CD4-positive, alpha-beta T cell treated with Interferon gamma for 1 hour (primary cell): Measurements from ENCODE around the gene NOL3.

Experiments used
- DNase-seq: peaks from one replicate; pipeline ENCODE4 v3.0.0-alpha.2; 2020

NOL3 gene

DNA sequence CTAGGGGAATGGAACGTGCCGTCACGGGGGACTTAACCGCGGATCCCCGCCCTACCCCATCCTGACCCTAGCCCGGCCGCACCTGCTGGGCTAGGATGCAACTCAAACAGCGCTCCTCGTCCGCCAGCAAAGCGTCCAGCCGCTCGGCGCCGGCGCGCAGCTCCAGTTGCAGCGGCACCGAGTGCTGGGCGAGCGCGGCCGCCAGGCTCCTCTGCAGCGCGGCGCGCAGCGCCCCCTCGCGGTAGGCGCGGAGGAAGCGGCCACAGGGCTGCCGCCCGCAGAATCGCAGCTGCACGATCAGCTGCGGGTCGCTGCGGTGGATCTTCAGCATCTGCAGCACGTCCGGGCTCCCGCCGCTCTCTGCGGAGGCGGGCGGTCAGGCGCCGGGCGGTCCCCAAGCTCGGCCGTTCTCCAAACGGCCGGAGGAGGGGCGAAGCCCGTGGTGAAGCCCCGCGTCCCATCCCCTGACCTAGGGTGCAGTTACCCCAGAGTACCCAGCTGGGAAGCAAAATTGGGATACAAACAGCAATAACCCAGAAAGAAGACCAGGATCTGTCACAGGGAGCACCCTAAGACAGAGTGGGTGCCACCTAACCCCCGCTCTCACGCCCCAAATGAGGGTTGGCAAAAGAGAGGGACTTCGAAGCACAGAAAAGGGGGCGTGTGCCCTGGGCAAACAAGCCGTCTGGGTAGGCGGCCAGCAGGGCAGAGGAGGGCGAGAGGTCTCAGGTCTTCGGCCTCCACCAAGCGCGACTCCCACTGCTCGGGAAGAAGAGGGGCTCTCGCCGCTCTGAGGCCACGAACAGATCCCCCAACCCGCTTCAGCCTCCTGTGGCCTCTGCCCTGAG lies 14.8 kb upstream of the NOL3 start:
- DNase-seq = peak; percentile 72

DNA sequence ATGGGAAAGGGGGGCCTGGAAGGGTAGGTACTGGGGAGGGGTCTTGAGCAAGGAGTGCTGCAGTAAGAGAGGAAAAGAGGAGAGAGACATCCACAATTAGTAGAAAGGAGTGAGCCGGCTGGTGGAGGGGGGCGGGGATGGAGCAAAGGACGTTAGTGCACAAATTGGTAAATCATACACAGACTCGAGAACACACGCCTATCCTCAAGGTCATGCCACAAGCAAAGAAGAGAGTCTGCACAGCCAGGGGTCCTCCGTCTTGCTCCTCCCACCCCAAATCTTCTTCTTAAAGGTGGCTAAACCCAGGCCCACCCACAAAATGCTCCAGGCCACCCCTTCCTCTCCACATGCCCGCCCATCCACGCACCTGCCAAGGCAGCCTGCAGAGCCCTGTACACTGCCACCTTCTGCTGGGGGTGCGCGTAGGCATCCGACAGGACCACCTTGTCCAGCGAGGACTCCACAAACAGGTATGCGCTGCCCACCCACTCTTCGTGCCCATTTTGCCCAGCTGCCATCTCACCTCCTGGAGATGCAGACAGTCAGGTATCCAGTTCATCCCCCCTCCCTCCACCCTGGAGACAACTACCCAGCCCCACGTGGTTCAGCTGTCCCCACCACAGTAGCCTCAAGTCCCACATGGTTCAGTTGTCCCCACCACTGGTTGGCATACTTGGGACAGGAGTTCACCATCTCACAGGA lies 14.0 kb upstream of the NOL3 start:
- DNase-seq = no peak

DNA sequence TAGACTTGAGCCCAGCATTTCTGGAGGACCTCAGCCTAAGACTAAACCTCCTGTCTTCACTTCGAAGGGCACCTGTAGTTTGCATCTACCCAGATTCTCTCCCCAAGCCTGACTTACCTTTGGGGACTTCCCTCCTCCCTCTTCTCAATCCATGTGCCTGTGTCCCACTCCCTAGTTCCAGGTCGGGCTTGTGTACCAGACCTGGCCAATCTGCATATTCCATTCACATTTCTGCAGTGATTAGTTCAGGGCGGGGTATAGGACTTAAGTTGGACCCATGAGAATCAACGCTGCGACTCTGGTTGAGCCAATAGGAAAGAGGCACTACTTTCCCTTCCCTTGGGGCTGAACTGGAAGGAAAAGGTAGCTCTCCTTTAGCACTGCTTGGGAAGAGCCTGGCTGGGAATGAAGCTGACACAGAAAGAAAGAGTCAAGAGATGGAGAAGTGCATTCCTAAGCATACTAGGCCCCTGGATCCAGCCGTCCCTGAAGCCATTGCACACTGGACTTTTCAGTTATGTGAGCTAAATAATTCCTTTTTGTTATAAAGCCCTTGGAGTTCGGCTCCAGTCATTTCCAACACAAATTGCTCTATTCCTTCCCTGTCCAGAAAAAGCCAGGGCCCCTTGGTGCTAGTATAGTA lies 13.1 kb upstream of the NOL3 start:
- no peak for DNase-seq

DNA sequence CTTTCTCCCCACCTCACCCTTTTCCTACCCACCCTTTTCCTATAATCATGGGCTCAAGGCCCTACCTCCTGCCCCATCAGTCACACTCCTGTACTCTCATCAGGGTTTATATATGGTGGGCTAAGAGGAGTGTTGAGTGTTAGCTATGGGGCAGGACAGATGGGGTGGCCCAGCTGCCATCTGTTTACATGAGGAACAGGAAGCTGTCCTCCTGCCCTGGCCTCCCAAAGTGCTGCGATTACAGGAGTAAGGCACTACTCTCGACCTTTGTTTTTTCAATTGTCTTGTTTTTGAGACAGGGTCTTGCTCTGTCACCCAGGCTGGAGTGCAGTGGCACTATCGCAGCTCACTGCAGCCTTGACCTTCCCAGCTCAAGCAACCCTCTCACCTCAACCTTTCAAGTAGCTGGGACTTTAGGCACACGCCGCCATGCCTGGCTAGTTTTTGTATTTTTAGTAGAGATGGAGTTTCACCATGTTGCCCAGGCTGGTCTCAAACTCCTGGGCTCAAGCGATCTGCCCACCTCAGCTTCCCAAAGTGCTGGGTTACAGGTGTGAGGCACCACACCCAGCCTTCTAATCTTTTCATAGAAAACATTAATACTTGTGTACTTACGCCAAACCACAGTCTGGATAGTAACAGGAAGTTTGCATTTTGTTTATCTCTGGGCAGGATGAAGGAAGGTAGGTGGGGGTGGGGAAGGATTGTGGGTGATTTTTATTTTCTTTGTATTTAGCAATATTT lies 12.3 kb upstream of the NOL3 start:
- DNase-seq = peak; percentile 25

DNA sequence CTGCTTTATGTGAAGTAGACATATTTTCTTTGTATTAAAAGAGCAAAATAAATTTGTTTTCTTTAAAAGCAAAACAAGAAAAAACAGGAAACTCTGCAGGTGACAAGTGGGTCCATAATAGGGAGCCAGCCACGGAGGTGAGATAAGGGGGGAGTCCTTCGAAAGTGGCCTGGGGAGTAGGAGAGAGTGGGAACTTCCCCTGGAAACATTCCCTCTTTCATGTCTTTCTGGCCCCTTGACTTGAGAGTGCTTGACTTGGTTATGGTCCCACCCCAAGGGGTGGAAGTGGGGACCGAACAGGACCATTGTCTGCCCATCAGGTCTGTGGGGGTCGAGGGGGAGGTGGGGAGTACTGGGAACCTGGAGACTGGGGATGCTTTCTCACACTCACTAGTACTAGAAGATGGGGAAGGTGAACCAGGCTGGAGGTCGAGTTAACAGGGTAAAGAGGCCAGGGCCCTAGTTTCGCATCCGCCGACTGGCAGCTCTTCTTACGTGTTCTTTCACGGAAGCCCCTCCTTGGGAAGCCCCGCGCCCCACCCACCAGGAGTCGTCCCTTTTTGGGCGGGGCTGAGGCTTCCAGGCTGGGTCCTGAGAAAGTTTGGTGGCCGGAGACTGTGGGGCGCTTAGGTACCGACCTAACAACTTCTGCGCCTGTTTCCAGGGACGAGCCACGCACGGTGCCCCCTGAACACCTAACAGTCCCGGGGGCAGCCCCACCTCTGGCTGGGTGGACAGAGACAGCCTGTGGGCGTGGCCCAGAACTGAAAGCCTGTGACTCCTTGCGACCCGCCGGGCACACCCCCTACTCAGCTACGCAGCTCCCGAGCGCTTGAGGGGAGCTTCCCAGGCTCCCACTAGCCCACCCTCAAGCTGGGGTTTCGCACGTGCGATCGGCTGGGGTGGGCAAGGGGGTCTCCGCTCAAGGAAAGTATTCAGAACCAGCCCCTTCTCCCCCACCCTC lies 11.4 kb upstream of the NOL3 start:
- DNase-seq = peak; percentile 85

DNA sequence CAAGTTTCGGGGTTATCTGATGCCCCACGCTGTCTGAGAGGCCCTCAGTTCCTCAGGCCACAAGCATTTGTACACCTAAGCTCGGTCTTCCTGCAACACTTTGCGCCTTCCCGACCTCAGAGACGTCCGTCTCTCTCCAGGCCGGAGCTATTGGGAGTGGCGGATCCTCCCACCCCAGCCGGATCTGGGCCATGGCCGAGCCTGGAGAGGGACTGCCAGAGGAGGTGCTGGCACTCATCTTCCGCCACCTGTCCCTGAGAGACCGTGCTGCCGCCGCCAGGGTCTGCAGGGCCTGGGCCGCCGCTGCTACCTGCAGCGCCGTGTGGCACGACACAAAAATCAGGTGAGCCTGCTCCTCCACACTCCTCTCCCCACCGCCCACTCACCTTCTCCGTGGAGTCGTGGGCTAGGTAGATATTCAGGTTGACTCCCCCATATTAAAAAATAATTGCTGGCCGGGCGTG lies 8.7 kb upstream of the NOL3 start:
- DNase-seq = no peak

DNA sequence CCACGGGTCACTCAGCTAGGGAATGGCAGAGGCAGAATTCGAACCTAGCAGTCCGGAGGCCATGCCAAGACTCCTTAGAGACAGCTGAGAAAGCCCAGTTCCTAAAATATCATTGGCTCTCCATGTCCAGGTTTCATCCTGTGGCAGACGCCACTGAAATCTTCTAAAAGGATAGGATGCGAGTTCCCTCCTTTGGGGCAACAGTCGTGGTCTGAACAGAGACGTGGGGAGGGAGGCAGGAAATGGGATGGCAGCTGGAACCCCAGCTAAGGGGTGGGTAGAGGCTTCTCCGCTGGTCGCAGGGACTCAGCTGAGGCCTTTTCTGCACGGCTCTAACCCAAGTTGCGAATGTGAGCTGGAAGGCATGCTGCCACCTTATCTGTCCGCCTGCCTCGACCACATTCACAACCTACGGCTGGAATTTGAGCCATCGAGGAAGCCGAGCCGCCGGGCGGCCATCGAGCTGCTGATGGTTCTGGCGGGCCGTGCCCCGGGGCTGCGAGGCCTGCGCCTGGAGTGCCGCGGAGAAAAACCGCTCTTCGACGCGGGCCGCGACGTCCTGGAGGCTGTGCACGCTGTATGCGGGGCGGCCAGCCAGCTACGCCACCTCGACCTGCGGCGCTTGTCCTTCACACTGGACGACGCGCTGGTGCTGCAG lies 7.7 kb upstream of the NOL3 start:
- no peak for DNase-seq

DNA sequence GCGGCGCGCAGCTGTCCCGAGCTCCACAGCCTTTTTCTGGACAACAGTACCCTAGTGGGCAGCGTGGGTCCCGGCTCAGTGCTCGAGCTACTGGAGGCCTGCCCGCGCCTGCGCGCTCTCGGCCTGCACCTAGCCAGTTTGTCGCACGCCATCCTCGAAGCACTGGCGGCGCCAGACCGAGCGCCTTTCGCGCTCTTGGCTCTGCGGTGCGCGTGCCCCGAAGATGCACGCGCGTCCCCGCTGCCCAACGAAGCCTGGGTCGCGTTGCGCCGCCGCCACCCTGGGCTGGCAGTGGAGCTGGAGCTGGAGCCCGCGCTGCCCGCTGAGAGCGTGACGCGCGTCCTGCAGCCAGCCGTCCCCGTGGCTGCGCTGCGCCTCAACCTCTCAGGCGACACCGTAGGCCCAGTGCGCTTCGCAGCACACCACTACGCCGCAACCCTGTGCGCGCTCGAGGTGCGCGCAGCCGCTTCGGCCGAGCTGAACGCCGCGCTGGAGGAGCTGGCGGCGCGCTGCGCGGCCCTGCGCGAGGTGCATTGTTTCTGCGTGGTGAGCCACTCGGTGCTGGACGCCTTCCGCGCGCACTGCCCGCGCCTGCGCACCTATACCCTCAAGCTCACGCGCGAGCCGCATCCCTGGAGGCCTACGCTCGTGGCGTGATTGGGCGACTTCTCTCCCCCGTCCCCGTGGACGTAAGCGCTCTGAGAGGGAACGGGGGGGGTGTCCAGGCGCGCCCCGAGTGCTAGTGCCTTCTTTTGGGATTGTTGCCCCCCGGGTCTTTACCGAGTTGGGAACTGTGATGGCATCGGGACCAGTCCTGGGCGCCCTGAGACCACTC lies 7.0 kb upstream of the NOL3 start:
- no peak for DNase-seq

DNA sequence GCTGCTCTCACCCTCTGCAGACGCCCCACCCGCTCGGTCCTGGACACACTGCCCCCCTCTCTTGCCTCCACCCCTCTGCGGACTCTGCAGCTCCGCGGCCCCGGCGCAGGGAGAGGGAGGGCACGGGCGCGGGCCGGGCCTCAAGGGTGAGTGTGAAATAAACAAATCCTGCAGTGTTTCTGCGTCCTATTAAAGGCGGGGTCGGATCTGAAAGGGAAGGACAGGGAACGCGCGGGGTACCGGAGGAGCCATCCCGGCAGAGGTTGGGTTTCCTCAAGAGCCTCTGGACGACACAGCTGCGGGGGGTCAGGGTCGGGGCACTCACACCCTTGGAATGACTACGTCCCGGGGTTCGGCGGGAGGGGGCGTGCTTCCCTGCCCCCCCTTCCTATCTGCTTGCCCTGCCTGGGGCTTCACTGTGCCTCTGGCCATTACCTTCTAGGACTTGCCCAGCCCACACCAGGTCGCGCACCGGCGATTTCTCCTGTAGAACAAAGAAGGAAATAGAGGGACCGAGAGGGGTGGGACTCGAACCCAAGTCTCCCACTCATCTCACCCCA lies 6.3 kb upstream of the NOL3 start:
- no peak for DNase-seq

DNA sequence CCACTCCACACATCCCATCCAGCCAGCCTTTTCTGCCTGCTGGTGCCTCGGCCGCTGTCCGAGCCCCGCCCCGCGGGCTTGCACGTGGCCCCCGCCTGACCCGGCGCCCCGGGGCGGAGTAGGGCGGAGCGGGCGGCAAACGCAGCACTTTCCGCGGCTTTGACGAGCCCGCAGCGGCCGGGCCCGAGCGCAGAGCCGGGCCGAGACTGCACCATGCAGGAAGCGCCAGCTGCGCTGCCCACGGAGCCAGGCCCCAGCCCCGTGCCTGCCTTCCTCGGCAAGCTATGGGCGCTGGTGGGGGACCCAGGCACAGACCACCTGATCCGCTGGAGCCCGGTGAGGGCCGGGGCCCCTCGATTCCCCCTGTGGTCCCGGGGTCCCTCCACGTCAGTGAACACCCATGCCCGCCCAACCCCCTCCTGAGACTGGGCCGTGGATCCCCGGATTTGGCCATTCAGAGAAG lies 5.7 kb upstream of the NOL3 start, which contains the start of gene HSF4:
Gene HSF4, plus strand, starts transcription at position 147 of the 463 bp plus-strand sequence. Its CDS starts 67 bp downstream, at position 214.
- DNase-seq = no peak

DNA sequence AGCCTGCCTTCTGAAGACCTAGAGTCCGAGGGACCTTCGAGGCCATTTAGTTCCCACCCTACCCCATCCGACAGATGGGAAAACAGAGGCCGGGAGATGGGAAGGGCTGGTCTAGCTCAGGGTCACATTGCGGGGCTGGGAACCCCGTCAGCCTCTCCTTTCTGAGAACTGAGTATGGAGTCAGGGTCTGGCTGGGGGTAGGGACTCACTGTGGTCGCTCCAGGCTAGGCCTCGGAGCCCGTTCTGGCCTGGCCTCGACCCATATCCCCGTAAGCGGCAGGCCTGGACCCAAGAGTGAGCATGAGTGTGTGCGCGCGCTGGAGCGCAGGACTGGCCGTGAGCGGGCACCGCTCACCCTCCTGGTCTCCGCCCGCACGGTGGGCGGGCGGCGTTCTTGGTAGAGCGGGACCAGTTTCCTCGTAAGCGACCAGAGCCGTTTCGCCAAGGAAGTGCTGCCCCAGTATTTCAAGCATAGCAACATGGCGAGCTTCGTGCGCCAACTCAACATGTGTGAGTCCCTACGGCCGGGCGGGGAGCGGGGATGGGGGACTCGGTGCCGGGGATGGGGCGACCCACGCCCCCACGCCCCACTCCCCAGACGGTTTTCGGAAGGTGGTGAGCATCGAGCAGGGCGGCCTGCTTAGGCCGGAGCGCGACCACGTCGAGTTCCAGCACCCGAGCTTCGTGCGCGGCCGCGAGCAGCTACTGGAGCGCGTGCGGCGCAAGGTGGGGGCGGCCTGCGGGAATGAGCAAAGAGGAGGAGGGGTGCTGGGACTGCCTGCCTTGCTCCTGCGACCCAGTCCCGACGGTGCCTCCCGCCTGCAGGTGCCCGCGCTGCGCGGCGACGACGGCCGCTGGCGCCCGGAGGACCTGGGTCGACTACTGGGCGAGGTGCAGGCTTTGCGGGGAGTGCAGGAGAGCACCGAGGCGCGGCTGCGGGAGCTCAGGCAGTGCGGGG lies 4.9 kb upstream of the NOL3 start:
- no peak for DNase-seq

DNA sequence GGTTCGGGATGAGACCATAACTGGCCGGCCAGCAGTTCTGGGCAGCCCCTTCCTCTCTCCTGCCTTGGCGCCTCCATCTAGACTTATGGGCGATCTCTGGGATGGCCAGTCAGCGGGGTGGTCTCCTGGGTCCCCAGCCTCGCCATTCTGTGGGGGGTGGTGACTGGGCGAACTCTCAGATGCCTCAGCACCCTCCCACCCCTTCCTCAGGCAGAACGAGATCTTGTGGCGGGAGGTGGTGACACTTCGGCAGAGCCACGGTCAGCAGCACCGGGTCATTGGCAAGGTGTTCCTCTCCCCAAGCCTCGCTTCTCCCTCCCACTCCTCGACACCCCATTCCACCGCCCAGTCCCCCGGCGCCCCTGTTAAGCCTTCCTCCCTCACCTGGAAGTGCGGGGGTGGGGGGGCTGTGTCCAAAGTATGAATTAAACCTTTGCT lies 4.2 kb upstream of the NOL3 start:
- DNase-seq = no peak

DNA sequence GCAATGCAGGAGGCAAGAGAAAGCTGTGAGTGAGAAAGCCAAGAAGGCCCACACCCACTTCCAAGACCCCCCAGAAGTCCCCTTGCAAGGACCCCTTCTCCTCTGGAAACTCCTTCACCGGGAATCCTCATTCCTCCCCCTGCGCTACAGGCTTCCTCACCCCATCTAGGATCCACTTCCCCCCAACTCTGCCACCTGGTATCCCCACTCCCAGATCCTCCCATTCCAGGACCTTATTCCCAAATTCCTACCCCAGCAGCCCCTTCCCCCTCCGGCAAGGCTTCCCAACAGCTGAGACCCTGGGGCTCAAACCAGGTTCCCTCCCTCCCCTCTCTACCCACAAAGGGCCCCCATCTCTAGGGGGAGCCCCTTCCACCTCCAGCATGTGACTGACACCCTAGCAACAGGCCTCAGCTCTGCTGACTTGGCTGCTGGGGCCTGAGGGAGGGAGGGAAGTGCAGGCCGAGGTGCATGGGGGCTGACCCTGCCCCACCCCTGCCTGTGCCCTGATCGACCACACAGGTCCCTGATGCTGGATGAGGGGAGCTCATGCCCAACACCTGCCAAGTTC lies 3.7 kb upstream of the NOL3 start:
- DNase-seq = no peak

DNA sequence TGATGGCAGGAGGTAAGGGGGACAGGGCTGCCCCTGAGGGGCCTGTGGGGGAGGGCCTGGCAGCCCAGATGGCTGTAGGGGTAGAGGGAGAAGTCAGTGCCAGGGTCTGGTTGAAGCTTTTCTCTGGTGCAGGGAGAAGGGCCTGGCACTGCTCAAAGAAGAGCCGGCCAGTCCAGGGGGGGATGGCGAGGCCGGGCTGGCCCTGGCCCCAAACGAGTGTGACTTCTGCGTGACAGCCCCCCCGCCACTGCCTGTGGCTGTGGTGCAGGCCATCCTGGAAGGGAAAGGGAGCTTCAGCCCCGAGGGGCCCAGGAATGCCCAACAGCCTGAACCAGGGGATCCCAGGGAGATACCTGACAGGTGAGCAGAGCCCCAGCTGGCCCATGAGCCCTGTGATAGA lies 2.8 kb upstream of the NOL3 start:
- DNase-seq = no peak

DNA sequence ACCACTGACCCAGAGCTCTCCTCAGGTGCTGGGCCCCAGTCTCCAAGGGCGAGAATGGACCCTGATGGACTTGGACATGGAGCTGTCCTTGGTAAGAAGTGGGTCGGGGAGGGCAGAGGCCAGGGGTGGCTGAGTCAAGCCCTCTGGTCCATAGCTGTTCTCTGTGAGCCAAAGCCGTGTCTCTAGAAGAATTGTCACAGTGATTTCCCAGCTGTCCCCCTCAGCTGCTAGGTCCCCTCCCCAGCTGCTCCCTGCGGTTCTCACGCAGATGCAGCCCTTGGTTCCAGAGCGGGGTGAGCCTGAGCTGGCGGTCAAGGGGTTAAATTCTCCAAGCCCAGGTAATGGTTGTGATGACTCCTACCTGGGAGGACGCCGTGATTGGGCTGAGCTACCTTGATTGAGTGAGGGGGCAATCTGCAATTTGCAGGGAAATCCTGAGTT lies 1.3 kb upstream of the NOL3 start:
- DNase-seq = no peak

DNA sequence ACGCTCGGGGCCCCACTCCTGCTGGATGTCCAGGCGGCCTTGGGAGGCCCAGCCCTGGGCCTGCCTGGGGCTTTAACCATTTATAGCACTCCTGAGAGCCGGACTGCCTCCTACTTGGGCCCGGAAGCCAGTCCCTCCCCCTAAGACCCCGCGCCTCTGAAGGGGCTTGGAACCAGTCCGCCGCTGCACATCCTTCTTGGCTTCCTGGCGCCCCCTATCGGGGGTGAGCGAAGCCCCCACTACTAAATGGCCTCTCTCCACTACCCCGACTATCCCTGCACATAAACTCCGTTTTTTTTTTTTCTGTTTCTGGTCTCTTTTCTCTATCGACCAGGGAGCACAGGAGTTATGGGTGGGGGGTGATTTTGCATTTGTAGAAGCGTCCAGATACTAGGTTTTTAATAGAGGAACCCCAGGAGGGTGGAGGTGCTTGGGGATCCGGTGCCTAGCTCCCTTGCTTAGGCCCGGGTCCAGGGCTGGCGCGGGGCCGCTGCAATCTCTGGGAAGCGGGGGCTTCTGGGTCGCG lies 633 bp upstream of the NOL3 start:
- peak; percentile 32 for DNase-seq

DNA sequence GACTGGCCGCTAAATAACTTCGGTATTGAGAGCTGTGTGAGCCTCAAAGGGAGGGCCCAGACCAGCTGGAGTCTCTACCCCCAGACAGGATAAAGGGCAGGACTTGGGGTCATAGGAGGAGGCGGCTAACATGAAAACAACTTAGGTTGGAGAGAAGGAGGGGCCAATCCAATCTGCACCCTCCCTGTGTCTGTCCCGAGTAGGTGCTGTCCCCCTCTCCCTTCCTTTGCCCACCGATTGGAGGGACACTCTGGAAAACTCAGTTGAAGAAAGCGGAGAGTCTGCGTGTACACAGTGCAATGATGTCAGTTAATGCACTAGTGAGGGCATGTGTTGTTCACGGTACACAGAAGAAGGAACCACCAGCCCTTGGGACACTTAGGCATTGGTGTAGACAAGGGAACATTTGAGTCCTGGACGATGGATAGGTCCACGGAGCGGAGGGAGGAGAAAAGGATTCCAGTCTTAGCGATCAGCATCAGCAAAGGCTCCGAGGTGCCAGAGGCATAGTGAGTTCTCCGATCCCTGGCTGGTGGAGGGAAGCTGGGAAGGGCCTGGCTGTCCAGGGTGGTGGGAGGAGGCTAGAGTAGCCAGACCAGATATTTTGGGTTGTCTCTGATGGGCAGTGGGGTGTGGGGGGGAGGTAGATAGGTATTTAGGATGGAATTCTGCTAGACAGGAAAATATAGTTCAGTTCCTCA lies 761 bp downstream of the NOL3 start:
- no peak for DNase-seq
